ENCODE measurements around the gene COA8.

The COA8 gene

DNA sequence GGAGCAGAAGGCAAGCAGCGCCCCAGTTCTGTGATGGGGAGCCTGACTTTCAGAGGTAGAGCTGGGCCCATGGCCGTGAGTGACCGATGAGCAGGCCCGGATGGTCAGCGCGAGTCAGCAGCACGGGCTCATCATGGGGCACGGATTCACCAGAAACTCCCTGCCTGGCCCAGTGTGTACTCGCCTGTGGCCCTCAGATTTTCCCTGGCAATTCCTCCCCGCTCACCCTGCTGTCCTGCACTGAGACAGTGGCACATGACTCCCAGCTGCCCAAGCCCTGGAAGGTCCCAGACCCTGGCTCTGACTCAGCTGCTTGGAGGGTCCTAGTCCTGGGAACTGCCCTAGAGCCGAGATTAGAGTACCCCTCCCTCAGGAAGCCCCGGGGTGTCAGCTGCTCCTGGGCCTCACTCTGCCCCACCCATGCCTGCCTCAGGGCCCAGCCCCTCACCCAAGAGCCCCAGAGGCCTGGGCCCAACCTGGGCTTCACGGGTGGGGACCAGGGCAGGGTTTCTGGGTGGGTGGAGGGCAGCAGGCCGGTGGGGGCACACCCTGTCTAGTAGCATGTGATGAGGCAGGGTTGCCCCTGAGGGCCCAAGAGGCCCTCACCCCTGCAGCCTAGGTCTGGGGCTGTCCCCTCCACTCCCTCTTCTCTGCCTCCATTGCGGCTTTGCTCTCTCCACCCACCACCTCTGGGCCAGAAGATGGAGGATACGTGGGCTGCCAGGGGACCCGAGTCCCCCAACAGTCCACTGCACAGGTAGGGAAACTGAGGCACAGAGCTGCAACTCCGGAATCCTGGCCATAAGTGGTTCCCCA, 25.4 kb upstream of the COA8 start:
- DNase-seq, result no peak

DNA sequence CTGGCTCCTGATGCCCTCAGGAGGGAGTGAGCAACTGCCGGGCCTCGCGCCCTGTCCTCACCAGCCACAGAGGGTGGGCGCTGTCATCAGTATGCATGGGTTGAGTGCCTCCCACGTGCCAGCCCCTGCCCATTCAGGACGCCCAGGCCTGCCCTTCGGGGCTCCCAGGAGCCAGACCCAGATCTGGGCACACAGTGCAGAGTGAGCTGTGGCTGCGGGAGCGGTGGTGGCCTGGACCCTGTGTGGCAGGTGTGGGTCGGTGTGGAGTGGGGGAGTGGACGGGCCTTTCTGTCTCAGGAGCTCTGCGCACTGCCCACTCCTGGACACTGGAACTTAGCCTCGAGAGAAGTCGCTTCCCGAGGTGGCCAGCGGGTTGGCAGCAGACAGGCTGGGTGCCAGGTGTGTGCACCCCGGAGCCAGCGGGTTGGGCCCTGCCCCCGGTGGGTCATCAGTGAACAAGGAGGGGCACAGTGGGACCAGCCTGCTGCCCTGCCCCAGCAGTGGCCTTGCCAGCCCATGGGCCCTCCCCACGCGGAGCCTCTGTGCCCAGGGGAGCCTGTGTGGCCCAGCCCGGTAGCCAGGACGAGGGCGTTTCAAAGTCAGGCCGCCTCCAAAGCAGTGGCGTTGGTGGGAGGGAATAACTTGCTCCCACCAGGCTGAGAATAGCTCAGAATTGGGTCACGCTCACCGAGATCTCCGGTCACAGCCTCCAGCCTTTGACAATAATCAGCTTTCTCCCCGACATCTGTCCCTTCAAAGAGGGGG, 24.3 kb upstream of the COA8 start:
- no peak for DNase-seq

DNA sequence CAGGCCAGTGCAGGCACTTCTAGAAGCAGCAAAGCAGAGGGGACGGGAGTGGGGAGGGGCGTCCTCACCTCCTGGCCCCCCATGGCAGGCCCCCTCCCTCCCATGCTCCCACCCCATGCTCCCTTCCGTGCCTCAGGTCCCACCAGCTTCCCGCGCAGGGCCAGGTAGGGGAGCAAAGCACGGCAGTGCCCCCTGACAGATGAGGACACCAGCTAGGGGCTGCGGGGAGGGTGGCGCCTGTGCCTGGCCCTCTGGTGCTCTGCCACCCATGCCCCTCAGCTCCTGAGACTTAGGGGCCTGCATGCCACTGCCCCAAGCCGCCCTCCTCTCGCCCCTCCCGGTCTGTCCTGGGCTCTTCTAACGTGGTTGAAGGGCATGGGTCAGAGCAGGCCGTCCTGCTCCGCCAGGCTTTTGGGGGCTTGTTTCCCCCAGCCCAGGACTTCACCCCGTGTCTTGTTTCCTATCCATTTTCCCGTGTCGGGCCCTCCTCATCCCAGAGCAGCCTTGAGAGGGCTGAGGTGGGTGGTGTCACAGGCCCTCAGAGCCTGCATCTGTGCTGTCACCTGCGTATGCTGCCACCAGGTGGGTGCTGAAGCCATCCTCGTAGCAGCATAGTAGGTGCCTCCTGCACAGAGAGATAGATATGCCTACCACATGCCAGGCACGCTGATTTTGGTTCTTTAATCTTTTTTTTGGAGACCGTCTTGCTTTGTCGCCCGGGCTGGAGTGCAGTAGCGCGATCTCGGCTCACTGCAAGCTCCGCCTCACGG, 23.5 kb upstream of the COA8 start:
- no peak for DNase-seq

DNA sequence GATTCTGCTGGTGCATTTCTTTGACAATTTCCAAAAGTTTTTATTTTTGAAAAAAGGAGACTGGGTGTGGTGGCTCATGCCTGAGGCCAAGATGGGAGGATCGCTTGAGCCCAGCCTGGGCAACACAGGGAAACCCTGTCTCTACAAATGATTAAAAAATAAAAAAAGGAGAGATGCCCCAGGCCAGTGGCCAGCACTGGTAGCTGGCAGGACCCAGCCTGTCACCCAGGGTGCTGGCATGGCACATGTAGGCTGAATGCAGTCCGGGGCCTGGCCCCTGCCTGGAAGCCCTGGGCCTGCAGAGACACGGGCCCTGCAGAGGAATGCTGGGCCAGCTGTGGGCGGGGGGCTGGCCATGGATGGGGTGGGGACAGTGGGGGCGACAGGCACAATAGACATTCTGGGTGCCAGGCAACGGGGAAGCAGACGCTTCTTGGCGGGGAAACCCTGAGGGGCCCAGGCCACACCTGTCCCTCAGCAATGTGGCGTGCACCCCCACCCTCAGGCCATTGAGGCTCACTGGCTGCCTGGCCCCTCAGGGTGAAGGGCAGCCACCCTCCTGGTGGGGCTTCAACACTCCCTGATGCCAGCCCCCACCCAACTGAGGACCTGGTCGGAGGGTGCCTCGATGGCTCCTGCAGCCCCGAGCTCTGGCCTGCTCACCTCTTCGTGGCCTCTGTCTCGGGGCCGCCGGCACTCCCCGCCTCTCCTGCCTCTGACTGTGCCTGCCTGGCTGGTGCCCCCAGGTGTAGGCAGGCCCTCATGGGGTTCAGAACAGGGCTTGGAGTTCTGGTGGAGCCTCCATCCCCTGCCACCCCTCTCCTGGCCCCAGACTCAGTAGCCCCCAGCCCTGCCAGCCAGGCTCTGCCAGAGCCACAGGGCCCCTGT, 21.7 kb upstream of the COA8 start:
- DNase-seq, result no peak

DNA sequence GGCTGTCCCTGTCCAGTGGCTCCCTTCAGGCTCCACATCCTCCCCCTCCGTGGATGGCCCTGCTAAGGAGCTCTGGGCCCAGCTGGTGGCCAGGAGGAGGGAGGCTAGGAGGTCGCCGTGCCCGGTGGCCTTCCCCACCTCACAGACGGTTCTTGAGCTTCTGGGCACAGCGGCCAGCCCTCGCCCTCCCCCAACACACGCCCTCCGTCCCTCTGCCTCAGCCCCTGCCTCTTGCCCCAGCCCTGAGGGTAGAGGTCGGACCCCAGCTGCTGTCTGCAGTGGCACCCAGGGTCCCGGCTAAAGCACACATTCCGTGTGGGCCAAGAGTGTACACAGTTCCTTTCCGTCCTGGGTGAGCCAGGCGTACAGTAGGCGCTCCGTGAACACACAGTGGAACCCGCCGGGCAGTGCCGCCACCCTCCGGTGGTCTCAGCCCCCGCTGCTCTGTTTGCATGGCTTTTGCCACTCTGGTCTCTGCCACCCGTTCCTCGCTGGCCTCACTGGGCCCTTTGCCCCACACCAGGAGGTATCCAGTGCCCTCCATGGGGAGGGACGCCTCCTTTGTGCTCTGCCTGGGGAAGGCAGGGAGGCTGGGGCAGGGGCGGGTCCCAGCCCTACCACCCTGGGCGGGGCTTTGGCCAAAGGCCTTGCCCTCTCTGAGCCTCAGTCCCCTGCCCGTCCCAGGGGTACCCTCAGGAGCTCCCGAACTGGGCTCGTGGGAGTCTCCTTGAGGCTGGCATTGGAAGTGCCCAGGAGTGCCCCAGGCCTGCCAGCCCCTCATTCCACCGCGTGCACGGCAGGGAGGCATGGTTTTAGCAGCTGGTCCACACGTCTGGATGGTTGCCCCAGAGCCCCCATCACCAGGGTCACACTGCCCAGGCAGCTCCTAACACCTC, 20.8 kb upstream of the COA8 start:
- no peak for DNase-seq

DNA sequence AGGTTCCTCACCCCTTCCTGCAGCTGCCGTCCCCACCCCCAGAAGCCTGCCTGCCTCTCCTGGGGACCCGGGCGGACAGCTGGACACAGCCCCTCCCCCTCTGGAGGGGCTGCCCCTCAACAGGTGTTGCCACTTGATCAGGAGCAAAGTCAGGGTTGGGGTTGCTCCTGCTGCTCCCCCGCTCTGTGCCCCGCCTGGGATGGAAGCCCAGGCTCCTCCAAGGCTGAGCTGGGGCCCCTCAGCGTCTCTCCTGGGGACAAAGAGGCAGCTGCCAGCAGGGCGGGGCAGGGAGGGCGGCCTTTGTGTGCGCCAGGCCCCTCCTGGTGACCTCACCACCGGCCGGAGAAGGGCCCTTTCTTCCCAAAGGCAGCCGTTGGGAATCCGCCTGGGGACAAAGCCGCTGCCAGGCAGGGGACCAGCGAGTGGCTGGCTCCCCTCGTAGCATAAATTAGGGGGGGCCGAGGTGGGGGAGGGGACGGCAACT, 20.1 kb upstream of the COA8 start:
- DNase-seq, result no peak

DNA sequence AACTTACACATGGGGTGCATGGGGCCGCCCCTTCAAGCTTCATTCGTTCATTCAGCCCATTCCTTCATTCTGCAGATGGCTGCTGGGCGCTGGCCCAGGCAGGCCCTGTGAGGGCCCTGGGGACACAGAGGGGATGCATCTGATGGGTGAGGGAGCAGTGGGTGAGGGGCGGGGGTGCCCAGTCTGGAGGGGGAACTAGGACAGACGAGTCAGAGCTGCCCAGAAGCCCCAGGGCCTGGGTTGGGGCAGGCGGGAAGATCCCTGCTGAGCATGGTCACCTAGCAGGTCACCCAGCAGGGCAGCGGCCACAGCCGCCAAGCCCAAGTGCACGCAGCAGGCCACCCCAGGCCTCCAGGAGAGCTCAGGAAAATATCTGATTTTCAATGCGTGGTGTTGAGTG, 19.6 kb upstream of the COA8 start:
- DNase-seq, result no peak

DNA sequence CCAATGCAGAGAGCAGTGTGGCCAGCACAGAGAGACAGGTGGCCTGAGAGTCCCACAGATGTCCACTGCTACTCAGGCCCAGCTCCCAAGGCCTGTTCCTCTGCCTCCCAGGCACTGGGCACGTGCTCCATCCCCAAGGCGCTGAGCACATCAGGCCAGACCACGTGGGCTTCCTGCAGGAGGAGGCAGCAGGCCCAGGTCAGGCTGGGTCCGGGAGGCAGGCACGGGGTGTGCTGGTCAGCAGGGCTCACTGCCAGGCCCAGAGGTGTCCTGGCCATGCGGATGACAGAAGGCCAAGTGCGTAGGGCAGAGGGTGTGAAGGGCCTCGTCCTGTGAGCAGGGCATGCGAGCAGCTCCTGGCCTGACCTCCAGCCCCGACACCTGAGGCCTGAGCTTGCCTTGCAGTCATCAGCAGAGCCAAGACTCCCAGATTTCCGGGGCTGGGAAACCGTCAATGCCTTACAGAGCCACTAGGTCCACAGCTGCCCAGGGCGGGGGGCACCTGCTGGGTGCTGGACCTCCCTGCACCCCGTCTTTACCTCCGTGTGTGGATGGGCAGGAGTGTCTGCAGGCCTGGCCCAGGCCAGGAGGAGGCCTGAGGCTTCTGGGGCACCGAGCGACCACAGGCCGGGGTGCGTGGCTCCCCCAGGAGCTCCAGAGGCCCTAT, 18.9 kb upstream of the COA8 start:
- DNase-seq, result no peak

DNA sequence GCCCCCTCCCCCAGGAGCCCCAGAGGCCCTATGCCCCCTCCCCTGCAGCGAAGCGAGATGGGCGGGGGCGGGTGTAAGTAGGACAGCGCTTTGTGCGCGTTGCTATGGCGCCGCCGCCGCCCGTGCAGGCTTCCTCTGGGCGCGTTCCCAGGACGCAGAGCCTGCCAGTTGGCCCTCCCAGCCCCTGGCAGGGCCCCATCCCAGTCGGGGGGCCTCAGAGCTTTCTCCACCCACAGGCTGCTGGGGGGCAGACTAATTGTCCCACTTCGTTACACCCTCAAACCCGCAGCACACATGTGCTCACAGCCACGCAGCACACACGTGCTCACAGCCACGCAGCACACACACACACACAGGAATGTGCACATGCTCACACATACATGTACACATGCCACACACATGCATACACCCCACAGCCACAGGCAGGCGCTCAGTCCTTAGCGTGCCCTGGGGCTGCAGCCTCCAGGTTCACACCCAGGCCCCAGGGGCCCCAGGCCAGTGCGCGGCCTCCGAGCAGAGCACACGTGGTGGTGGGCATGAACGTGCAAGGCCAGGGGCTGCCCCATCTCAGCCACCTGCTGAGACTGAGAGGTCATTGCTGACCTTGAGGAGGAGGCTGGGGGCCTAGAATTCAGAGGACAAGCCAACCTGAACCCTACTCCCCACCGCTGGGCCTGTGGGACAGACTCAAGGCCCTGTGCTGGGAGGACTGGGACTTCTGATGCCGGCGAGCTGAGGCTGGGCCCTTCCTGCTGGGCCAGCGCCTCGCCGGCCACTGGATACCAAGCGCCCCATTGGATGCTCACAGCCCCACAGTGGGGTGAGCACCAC, 18.2 kb upstream of the COA8 start:
- no peak for DNase-seq

DNA sequence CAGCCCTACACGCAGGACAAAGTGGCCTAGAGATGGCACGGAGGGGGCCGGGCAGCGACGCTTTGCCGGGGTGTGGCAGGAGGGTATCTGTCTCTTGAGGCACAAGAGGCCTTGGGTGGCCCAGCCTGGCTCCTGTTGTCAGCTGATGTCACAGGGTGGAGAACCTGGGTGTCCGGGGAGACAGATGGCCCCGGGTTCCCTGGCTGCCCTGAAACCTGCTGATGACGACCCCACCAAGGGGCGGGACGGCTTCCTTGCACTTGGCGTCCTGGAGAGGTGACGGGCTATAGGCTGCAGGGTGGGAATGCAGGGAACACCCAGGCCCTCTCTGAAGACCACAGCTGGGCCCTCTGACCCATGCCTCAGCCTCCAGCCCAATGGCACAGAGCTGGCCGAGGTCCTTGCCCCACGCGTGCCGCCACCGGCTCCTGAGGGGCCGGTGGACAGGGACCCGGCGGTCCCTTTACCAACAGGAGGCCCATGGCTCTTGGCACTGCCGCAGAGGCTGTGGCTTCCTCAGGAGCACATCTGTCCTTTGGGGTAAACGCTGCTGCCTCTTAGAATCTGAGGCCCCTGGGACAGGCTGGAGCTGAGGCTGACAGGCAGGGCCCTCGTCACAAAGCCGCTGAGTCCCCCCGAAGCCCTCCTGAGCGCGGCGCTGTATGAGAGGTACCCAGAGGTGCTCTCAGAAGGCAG, 17.4 kb upstream of the COA8 start:
- no peak for DNase-seq

DNA sequence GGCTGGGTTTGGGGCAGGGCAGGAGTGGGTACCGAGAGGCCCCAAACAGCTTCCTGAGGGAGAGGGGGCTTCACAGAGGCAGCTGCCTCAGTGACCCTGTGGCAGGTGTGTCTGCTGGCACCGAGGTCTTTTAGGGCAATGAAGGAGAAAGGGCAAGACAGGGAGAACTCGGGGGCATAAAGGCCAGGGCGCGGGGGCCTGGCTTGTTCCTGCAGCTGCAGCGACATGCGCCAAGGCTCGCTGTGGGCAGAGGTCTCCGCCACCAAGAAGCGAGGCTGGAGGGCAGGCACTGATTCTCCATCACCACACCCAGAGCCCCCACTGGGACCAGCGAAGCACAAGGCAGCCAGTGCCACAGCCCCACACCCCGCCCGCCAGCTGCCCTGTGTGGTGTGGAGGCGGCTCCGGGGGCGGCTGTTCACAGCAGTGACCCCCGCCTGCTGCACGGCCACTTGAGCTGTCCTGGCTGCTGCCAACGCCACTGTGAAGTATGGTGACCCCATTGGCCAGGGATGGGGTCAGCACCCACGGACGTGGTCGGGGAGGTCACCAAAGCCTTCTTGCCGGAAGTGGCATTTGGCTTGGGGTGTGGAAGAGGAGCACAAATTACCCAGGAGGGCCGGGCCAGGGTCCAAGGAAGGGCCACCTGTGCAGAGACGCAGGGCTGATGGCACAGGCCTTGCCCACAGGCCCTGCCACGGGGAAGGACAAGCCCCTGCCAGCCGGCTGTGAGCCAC, 16.7 kb upstream of the COA8 start:
- no peak for DNase-seq

DNA sequence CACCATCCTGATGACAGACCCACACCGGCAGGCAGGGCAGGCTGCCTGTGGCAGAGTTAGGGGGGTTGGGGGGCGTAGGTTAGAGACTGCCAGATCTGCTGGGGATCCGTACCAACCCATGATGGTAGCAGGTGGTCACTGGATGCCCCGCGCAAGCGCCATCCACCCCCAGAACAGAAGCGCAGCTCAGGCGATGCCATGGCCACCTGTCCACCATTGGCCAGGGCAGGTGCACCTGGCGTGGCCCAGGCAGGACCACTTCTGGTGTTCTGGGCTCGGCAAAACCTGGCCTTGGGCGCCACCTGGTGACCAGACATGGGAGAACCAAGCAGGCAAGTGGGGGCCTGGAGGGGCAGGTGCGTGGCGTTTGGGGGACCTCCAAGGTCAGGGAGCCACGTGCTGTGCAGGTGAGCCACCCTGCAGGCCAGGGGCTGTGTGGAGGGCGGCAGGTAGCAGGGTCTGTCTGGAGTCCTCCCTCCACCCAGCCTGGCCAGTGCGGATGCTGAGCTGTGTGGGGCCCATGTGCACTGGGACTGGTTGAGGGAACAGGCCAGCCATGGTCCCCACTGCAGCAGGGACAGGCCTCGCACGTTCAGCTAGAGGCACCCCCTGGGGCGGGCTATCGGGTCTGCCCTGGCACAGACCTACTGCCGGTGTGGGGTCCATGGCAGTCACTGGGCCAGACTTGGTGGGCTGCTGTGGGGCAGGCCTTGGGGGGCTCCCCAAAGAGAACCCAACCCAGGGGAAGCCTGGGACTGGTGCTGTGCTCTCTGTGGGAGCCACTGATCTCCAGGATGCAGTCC, 15.9 kb upstream of the COA8 start:
- DNase-seq, result peak; percentile 17

DNA sequence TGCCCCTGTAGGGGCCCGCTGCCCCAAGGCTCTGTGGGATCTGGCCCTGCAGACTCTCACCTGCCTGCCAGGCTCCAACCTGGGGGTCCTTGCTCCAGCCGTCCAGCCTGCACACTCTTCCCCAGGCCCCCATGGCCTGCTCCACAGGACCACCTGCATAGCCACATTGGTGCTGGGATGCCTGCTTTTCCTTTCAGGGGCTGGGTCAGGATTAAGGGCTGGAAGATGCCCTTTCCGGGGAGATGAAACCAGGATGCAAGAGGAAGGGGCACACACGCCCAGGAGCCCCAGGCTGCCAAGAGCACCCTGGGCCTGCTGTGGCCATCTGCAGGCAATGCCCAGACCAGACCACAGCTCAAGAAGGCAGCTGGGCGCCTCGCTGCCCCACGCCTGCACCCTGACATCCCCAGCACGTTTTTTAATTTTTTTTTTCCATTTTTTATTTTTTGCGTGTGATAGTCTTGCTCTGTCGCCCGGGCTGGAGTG, 15.3 kb upstream of the COA8 start:
- DNase-seq, result no peak

DNA sequence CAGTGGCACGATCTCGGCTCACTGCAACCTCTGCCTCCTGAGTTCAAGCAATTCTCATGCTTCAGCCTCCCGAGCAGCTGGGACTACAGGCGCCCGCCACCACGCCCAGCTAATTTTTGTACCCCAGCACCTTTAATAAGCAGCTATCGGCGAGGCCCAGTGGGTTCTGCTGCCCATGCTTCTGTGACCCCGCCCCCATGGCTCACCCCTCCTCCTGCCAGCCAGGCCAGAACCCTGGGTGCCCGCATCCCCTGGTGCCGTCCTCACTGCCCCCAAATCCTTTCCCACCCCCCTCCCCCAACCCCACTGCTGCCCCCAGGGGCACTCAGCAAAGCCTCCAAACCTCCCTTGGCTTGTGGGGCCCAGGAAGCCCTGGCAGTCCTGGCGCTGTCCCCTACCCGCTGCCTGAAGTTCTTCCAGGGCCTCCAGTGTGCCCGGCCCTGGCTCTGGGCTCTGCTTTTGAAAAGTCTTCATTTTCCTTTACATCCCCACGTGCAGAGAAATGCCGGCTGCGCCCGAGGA, 14.8 kb upstream of the COA8 start:
- DNase-seq, result no peak

DNA sequence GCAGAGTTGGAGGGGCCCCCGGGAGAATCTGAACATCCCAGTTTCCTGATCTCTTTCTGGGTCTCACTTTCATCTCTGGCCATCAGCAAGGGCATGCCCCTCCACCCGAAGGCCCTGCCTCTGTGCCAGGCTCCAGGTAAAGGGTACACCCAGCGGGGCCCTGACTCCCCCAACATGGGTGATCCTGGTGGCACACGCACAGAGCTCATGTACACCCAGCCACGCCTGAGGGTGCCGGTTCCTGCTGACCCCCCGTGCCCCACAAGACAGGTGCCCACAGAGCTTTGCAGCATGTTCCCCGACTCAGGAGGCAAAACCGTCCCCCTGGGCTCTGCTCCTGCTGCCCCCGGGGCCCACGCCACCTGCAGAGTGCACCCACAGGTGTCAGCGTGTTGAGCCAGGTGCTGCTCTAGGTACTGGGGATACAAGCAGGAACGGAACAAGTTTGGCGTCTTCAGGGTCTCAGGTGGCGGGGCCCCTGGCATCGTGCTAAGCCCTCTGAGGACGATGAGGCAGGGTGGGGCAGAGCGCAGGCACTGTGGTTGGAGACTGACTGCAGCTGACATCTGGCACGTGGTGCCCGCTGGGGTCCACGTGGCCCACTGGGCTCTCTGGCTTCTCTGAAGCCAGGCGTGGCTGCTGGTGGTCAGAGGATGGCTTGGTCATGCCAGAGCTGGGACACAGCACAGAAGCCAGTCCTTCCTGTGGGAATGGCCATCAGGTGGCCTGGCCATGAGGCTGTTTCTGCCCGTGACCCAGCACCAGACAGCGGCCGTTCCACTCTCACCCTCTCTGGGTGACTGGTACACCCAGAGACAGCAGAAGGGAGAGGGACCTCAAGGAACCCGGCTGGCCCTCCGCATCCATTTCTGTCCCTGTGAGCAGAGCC, 14.1 kb upstream of the COA8 start:
- DNase-seq, result no peak
